C4-2B (cell line): ENCODE measurements around the gene MDK.

Experiments used
- H3K27ac ChIP-seq: fragments of 450-650 bp; 2 replicates; pipeline ENCODE4 v1.5.1; 2017
- ZFX ChIP-seq: fragments of 450-650 bp; IDR thresholded peaks from 2 replicates; pipeline ENCODE4 v1.6.1; 2017
- TF ChIP-seq, protein P1 (sequence below): fragments of 450-650 bp; conservative IDR thresholded peaks from 2 replicates; pipeline ENCODE4 v1.5.1; 2017; ENCODE audit warnings: mild to moderate bottlenecking

The MDK gene, protein sequence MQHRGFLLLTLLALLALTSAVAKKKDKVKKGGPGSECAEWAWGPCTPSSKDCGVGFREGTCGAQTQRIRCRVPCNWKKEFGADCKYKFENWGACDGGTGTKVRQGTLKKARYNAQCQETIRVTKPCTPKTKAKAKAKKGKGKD

DNA sequence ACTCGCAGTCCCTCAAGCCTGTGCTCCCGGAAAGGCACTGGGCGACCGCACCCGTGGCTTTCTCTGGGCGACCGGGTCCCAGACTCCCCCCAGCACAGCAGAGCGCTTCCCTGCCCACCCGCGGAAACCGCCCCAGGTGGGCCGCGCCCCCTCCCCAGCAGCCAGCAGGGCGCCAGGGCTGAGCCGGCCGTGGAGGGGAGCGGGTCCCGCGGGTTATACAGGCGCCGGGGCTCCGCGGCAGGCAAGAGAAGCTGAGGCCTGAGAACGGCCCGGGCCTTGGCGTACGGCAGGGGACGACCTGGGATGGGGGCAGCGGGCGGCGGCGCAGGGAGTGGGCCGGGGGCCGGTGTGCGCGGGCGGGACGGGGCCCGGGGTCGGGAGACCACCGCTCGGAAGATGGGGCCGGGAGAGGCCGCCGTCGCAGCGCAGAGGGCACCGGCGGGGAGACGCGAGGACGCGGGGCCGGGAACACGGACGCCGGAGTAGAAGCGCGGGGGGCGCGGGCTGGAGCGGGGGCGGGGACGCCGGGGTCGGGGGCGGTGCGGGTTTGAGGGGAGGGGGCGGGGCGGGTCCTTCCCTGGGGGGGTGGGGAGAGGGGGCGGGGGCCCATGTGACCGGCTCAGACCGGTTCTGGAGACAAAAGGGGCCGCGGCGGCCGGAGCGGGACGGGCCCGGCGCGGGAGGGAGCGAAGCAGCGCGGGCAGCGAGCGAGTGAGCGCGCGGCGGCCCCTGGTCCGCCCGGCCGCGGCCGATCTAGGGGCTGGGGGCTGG lies at the start of gene MDK:
Gene MDK, plus strand, starts transcription at position 622 of the 771 bp plus-strand sequence. CDS start 389 bp downstream, outside the sequence.
- peak within 1 kb of the TSS; percentile 41 for H3K27ac ChIP-seq
- no peak for TF ChIP-seq ZFX
- TF ChIP-seq, protein P1, sequence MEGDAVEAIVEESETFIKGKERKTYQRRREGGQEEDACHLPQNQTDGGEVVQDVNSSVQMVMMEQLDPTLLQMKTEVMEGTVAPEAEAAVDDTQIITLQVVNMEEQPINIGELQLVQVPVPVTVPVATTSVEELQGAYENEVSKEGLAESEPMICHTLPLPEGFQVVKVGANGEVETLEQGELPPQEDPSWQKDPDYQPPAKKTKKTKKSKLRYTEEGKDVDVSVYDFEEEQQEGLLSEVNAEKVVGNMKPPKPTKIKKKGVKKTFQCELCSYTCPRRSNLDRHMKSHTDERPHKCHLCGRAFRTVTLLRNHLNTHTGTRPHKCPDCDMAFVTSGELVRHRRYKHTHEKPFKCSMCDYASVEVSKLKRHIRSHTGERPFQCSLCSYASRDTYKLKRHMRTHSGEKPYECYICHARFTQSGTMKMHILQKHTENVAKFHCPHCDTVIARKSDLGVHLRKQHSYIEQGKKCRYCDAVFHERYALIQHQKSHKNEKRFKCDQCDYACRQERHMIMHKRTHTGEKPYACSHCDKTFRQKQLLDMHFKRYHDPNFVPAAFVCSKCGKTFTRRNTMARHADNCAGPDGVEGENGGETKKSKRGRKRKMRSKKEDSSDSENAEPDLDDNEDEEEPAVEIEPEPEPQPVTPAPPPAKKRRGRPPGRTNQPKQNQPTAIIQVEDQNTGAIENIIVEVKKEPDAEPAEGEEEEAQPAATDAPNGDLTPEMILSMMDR, result no peak

DNA sequence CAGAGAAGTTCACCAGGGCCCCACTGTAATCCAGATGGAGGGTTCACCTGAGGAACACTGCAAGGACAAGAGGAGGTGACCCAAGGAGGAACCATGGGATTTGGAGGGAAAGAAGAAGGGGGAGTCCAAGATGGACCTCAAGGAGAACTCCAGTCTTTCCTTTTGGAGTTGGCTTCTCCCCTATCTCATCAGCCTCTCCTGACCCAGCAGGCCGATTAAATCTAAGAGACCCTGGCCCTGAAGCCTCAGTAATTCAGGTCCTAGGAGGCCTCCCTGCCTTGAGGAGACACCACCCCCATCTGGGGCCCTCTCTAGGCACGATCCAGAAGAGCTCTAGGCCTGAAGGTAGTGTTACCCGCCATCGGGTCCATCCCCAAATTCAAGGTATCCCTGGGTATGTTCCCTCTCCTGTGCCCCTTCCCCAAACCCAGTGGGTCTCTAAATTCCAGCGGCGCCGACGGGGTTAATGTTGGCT lies 49.3 kb upstream of the MDK start:
- TF ChIP-seq ZFX, result no peak
- TF ChIP-seq, protein P1, result no peak
- no peak overlapping the region for H3K27ac ChIP-seq

DNA sequence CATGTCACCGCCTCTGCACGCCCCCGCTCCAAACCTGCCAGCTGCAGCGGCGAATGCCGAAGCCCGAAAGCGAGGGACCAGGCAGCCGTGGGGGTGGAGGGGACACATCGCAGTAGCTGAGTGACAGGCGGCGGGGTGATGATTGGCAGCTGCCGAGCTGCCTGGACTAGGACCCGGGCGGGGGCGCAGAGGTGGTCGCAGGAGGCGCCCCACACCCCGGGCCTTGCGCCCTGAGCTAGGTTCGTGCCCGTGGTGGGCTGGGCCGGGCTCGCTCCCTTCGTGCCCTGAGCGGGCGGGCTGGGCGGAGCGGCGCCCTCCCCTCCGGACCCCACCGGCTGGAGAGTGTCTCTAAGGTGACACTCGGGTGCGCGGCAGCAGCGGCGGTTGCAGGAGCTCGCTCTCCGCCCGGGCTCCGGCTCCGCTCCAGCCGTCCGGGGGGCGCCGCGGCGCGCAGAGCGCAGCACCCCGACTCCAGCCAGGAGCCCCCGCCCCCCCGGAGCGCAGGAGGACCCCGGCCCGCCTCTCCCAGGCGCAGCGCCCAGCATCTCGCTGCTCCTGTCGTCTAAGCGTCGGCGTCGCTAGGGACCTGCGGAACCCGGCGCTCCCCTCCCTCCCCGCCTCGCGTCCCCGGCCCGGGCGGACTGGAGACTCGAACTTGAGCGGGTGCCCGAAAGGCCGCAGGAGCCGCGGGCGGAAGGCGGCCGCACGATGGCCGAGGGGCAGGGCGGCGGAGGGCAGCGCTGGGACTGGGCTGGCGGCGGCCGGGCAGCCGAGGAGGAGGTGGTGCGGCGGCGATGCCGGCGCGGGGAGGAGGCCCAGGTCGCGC lies 48.7 kb upstream of the MDK start:
- no peak for TF ChIP-seq ZFX
- TF ChIP-seq, protein P1, result no peak
- no peak overlapping the region for H3K27ac ChIP-seq

DNA sequence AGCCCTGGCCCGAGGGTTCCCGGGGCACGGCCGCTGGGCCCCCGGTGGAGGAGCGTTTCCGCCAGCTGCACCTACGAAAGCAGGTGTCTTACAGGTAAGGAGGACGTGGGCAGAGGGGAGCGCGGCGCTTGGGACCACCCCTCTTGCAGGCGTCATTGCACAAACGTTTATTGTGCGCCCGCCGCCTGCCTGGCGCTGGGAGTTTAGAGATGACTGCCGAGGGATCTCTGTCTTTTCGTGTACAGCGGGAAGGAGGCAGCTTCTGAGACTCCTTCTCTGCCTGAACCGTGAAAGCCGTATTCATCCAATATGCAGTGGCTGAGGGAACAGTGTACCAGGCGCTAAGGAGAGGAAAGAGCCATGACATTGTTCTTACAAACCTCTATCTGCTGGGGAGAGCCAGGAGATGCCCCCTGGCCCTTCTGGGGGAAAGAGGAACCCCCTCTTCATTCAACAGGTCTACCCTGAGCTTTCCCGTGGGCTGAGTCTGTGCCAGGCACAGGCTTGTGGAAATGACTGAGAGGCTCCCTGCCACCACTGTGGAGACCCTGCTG lies 48.0 kb upstream of the MDK start:
- no peak for TF ChIP-seq ZFX
- TF ChIP-seq, protein P1, result no peak
- no peak overlapping the region for H3K27ac ChIP-seq

DNA sequence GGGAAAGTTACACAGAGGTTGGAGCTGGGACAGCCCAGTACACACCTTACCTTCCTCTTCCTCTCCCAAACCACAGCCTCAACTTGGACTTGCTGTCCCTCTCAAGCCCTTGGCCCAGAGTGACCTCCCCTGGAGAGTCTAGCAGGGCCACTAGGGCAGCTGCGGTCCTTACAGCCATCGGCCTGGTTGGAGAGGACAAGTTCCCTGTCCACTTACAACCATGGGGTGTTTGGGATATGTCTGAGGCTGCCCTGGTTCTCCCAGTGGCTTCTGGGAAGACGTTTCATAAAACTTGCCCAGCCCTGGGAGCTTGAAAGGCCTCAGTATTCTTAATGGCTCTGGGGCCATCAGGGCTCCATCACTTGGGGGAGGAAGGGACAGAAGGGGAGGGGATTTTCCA lies 47.3 kb upstream of the MDK start:
- no peak overlapping the region for H3K27ac ChIP-seq
- no peak for TF ChIP-seq ZFX
- TF ChIP-seq, protein P1, result no peak

DNA sequence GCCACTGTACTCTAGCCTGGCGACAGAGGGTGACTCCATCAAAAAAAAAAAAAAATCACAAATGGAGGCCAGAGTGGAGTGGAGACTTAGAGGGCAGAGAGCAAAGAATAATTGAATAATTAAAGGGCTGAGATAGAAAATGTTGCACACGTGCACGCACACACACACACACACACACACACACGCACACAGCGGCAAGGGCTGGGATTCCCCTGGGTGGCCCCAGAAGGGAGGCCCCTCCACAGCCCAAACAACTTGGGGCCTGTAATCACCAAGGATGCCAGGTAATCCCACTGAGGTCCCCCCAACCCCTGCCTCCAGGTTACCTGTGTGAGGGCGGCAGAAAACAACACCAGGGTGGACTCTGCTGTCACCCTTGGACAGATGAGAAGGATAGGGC lies 46.2 kb upstream of the MDK start:
- H3K27ac ChIP-seq, result no peak overlapping the region
- TF ChIP-seq, protein P1, result no peak
- no peak for TF ChIP-seq ZFX
